H9 (cell line): ENCODE results near the gene CA11. TPM values are rescaled to one million over a fixed set of nuclear protein-coding genes. Genes with fewer than 3 reads are reported as not detected.

ENCODE experiments used
- DNase-seq: peaks from one replicate; pipeline ENCODE4 v3.0.0-alpha.2; 2017
- H2AFZ ChIP-seq: one replicate; pipeline ENCODE4 v1.6.1; 2013; ENCODE audit warnings: mild to moderate bottlenecking, low read length, control low read depth, moderate library complexity
- H2AK5ac ChIP-seq: 2 replicates; pipeline ENCODE4 v1.6.1; 2013; ENCODE audit warnings: low read length, control low read depth, mixed read lengths; ENCODE audit not compliant: insufficient read length
- H2BK120ac ChIP-seq: one replicate; pipeline ENCODE4 v1.6.1; 2013; ENCODE audit warnings: low read depth, mild to moderate bottlenecking, low read length, control low read depth, inconsistent platforms; ENCODE audit not compliant: poor library complexity, severe bottlenecking
- H2BK12ac ChIP-seq: 2 replicates; pipeline ENCODE4 v1.6.1; 2013; ENCODE audit warnings: low read length, control low read depth, mixed read lengths, low read depth; ENCODE audit not compliant: insufficient read length
- H2BK15ac ChIP-seq: 2 replicates; pipeline ENCODE4 v1.6.1; 2013; ENCODE audit warnings: low read depth, low read length, control low read depth
- H2BK20ac ChIP-seq: one replicate; pipeline ENCODE4 v1.6.1; 2013; ENCODE audit warnings: low read depth, mild to moderate bottlenecking, low read length, control low read depth, inconsistent platforms; ENCODE audit not compliant: poor library complexity, severe bottlenecking
- H2BK5ac ChIP-seq: 2 replicates; pipeline ENCODE4 v1.6.1; 2013; ENCODE audit warnings: low read length, control low read depth, mixed read lengths; ENCODE audit not compliant: insufficient read length
- H3K14ac ChIP-seq: 2 replicates; pipeline ENCODE4 v1.6.1; 2013; ENCODE audit warnings: low read length, control low read depth; ENCODE audit not compliant: insufficient read depth
- H3K18ac ChIP-seq: 2 replicates; pipeline ENCODE4 v1.6.1; 2013; ENCODE audit warnings: low read depth, mild to moderate bottlenecking, mixed read lengths, low read length, control low read depth; ENCODE audit not compliant: insufficient read length
- H3K23ac ChIP-seq: 2 replicates; pipeline ENCODE4 v1.6.1; 2013; ENCODE audit warnings: low read length, control low read depth, mixed read lengths, low read depth; ENCODE audit not compliant: insufficient read length
- H3K23me2 ChIP-seq: 2 replicates; pipeline ENCODE4 v1.6.1; 2013; ENCODE audit warnings: low read depth, mild to moderate bottlenecking, mixed read lengths, low read length, control low read depth; ENCODE audit not compliant: insufficient read length, poor library complexity, severe bottlenecking
- H3K27ac ChIP-seq: 2 replicates; pipeline ENCODE4 v1.5.1; 2013; ENCODE audit warnings: low read length, control low read depth, mixed read lengths, low read depth; ENCODE audit not compliant: insufficient read length
- H3K27me3 ChIP-seq: 2 replicates; pipeline ENCODE4 v1.6.1; 2013; ENCODE audit warnings: low read length, control low read depth, inconsistent platforms; ENCODE audit not compliant: insufficient read depth
- H3K4ac ChIP-seq: 2 replicates; pipeline ENCODE4 v1.6.1; 2013; ENCODE audit warnings: low read depth, mild to moderate bottlenecking, control low read depth, inconsistent platforms, low read length, moderate library complexity
- H3K4me1 ChIP-seq: 2 replicates; pipeline ENCODE4 v1.6.1; 2013; ENCODE audit warnings: low read length, control low read depth, inconsistent platforms; ENCODE audit not compliant: insufficient read depth
- H3K4me2 ChIP-seq: 2 replicates; pipeline ENCODE4 v1.6.1; 2013; ENCODE audit warnings: low read length, control low read depth, mixed read lengths; ENCODE audit not compliant: insufficient read length, insufficient read depth
- H3K56ac ChIP-seq: 2 replicates; pipeline ENCODE4 v1.6.1; 2013; ENCODE audit warnings: low read depth, mild to moderate bottlenecking, mixed read lengths, low read length, control low read depth; ENCODE audit not compliant: insufficient read length
- H3K79me1 ChIP-seq: 2 replicates; pipeline ENCODE4 v1.6.1; 2013; ENCODE audit warnings: low read depth, mild to moderate bottlenecking, moderate library complexity, low read length, control low read depth, inconsistent platforms; ENCODE audit not compliant: insufficient read depth, poor library complexity, severe bottlenecking
- H3K79me2 ChIP-seq: 2 replicates; pipeline ENCODE4 v1.6.1; 2013; ENCODE audit warnings: low read length, control low read depth, inconsistent platforms; ENCODE audit not compliant: insufficient read depth
- H3K9ac ChIP-seq: 2 replicates; pipeline ENCODE4 v1.6.1; 2013; ENCODE audit warnings: low read length, control low read depth, mixed read lengths; ENCODE audit not compliant: insufficient read length; ENCODE audit errors: extremely low read depth
- H3K9me3 ChIP-seq: one replicate; pipeline ENCODE4 v1.6.1; 2013; ENCODE audit warnings: low read depth, low read length, inconsistent platforms; ENCODE audit not compliant: control insufficient read depth
- H3T11ph ChIP-seq: one replicate; pipeline ENCODE4 v1.6.1; 2013; ENCODE audit warnings: mild to moderate bottlenecking, low read length, control low read depth, inconsistent platforms
- H4K20me1 ChIP-seq: one replicate; pipeline ENCODE4 v1.6.1; 2013; ENCODE audit not compliant: control insufficient read depth, insufficient read length, insufficient read depth
- H4K5ac ChIP-seq: 2 replicates; pipeline ENCODE4 v1.6.1; 2013; ENCODE audit warnings: low read depth, mild to moderate bottlenecking, mixed read lengths, low read length, control low read depth; ENCODE audit not compliant: insufficient read length
- H4K8ac ChIP-seq: replicated peaks from 2 replicates; pipeline ENCODE4 v1.6.1; 2013; ENCODE audit warnings: low read length, control low read depth, mixed read lengths, low read depth; ENCODE audit not compliant: insufficient read length
- H4K91ac ChIP-seq: 2 replicates; pipeline ENCODE4 v1.6.1; 2013; ENCODE audit warnings: low read depth, mild to moderate bottlenecking, moderate library complexity, mixed read lengths, low read length, control low read depth; ENCODE audit not compliant: insufficient read length
- H3K27ac Mint-ChIP-seq, 3 experiments: 2 replicates in 2 of 3; 3 replicates in 1 of 3; pipeline ENCODE4 v1.8.0; 2020 to 2021; ENCODE audit warnings: mixed read lengths in 3 of 3, mild to moderate bottlenecking in 1 of 3, moderate library complexity in 1 of 3
- H3K27me3 Mint-ChIP-seq: 2 replicates; pipeline ENCODE4 v1.8.0; 2021; ENCODE audit warnings: low read depth, mild to moderate bottlenecking, moderate library complexity, mixed read lengths
- H3K36me3 Mint-ChIP-seq, 3 experiments: 2 replicates in 2 of 3; 3 replicates in 1 of 3; pipeline ENCODE4 v1.8.0; 2020 to 2021; ENCODE audit warnings: low read depth in 3 of 3, mixed read lengths in 3 of 3; ENCODE audit not compliant: insufficient read depth in 1 of 3
- H3K4me1 Mint-ChIP-seq, 2 experiments: 2 replicates each; pipeline ENCODE4 v1.8.0; 2020; ENCODE audit warnings: mixed read lengths in 2 of 2
- H3K4me3 Mint-ChIP-seq, 2 experiments: 2 replicates in 1 of 2; 3 replicates in 1 of 2; pipeline ENCODE4 v1.8.0; 2020 to 2021; ENCODE audit warnings: mild to moderate bottlenecking in 2 of 2, mixed read lengths in 2 of 2, moderate library complexity in 1 of 2
- H3K9me3 Mint-ChIP-seq, 2 experiments: 2 replicates in 1 of 2; 3 replicates in 1 of 2; pipeline ENCODE4 v1.8.0; 2020; ENCODE audit warnings: mild to moderate bottlenecking in 2 of 2, mixed read lengths in 2 of 2, moderate library complexity in 1 of 2
- WGBS: extraction: QIAGEN DNeasy Blood & Tissue Kit; methylation state at CpG from one replicate; pipeline ENCODE4 v1.1.7; 2013; ENCODE audit warnings: missing lambda C conversion rate, low lambda C conversion rate, mixed read lengths; ENCODE audit not compliant: insufficient read length; ENCODE audit errors: extremely low coverage; 5-methylcytosine and 5-hydroxymethylcytosine counted together
- total RNA-seq: library from RNA; stranded (reverse); gene quantifications from 2 replicates; pipeline ENCODE4 v1.2.1, GENCODE V29; 2021
- TF ChIP-seq, protein P1 (sequence below): fragments of 200-600 bp; sonication (generic); conservative IDR thresholded peaks from 3 replicates; pipeline ENCODE4 v1.8.0; 2021; ENCODE audit warnings: antibody characterized with exemption, mild to moderate bottlenecking

CA11 gene
- total RNA-seq, 1 experiment from 2014 or later: 107 TPM

DNA sequence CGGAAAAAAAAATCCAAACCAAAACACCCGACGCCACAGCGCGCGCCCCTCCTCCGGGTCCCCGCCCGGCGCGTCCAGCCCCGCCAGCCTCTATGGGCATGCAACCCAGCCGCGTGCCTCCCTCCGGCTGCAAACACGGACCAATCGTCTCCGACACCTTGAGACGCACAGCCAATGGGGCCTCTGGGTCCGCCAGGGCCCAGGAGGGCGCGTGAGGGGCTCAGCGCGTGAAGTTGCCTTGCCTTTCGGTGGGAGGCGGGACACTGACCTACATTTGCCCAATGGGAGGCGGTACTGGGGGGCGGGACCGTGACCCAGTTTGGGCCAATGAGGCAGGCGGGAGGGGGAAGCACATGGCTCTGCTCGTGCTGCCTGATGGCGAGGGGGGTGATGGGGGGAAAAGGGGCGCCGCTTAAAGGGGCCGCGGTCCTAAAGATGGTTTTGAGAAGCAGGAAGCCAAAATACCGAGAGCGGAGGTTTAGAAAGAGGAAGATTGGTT is 8.5 kb downstream of the CA11 start:
- H3K9me3 ChIP-seq: no peaks in the 10 kb centered on the region
- no peak overlapping the region for H2AFZ ChIP-seq
- peak overlapping the region; percentile 61 for H3T11ph ChIP-seq
- no peak overlapping the region for H3K56ac ChIP-seq
- H3K23ac ChIP-seq: no peak overlapping the region
- H2BK20ac ChIP-seq: no peak overlapping the region
- H4K8ac ChIP-seq: no peak overlapping the region
- H2BK15ac ChIP-seq: no peak overlapping the region
- peaks cover 7% of the 10 kb centered on the region; the same call in 1 of the 2 replicates for H3K4me1 ChIP-seq
- H3K18ac ChIP-seq: peak overlapping the region; percentile 90
- no peak overlapping the region for H2BK5ac ChIP-seq
- peak; percentile 100 for DNase-seq
- no peaks in the 10 kb centered on the region for H3K79me2 ChIP-seq
- H3K4me2 ChIP-seq: peak overlapping the region; percentile 80
- H2BK12ac ChIP-seq: no peak overlapping the region
- peak overlapping the region; percentile 97 for H2BK120ac ChIP-seq
- peak overlapping the region; percentile 82 to 89 for H3K4me3 Mint-ChIP-seq
- peak overlapping the region; percentile 97 to 99 (median 99) for H3K27ac Mint-ChIP-seq
- peak overlapping the region; percentile 41 for H3K9ac ChIP-seq
- H3K27ac ChIP-seq: peak overlapping the region; percentile 43
- H2AK5ac ChIP-seq: no peak overlapping the region
- H3K4me1 Mint-ChIP-seq: peaks cover 32 to 50% of the 10 kb centered on the region in 2 experiments
- peak overlapping the region; percentile 49; the same call in 1 of the 2 replicates for H3K14ac ChIP-seq
- no peak overlapping the region for H4K5ac ChIP-seq
- H3K79me1 ChIP-seq: no peaks in the 10 kb centered on the region
- peaks cover 13 to 40% (median 32%) of the 10 kb centered on the region in 3 experiments for H3K36me3 Mint-ChIP-seq
- H3K27me3 Mint-ChIP-seq: peaks cover 4% of the 10 kb centered on the region
- H3K27me3 ChIP-seq: no peaks in the 10 kb centered on the region; the same call in 1 of the 2 replicates
- H3K9me3 Mint-ChIP-seq: no peaks in the 10 kb centered on the region
- WGBS: no CpG with 5 or more reads among the region's 38 CpGs
- no peaks in the 10 kb centered on the region for H4K20me1 ChIP-seq
- H4K91ac ChIP-seq: no peak overlapping the region
- H3K4ac ChIP-seq: no peak overlapping the region; the same call in 1 of the 2 replicates
- TF ChIP-seq, protein P1, sequence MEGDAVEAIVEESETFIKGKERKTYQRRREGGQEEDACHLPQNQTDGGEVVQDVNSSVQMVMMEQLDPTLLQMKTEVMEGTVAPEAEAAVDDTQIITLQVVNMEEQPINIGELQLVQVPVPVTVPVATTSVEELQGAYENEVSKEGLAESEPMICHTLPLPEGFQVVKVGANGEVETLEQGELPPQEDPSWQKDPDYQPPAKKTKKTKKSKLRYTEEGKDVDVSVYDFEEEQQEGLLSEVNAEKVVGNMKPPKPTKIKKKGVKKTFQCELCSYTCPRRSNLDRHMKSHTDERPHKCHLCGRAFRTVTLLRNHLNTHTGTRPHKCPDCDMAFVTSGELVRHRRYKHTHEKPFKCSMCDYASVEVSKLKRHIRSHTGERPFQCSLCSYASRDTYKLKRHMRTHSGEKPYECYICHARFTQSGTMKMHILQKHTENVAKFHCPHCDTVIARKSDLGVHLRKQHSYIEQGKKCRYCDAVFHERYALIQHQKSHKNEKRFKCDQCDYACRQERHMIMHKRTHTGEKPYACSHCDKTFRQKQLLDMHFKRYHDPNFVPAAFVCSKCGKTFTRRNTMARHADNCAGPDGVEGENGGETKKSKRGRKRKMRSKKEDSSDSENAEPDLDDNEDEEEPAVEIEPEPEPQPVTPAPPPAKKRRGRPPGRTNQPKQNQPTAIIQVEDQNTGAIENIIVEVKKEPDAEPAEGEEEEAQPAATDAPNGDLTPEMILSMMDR: no peak
- H3K23me2 ChIP-seq: peaks cover 21% of the 10 kb centered on the region
